Calu3 (cell line): Measurements from ENCODE around the gene SORBS1. TPM values are rescaled to one million over a fixed set of nuclear protein-coding genes. Genes with fewer than 3 reads are reported as not detected.

Experiments used
- BruUV-seq: library from RNA; stranded (reverse); fragments of 400-500 nt; replicated peaks from 2 replicates; lab custom pipeline; 2021; lab: Mats Ljungman, UMichigan
- CTCF ChIA-PET: fragments of 300-600 bp; sonication (Branson Sonifier 250); formaldehyde crosslinking; loops from one replicate; lab custom pipeline; 2022; ENCODE audit warnings: antibody characterized with exemption; lab: Charles Lee
- DNase-seq: peaks from one replicate; pipeline ENCODE4 v3.0.0; 2022
- H3K27ac Mint-ChIP-seq: one replicate; pipeline ENCODE4 v1.8.0; 2022; ENCODE audit warnings: mixed read lengths; ENCODE audit not compliant: unreplicated experiment
- H3K27me3 Mint-ChIP-seq: one replicate; pipeline ENCODE4 v1.8.0; 2022; ENCODE audit warnings: mixed read lengths; ENCODE audit not compliant: unreplicated experiment
- H3K36me3 Mint-ChIP-seq: one replicate; pipeline ENCODE4 v1.8.0; 2022; ENCODE audit warnings: mild to moderate bottlenecking, moderate library complexity, mixed read lengths; ENCODE audit not compliant: insufficient read depth, unreplicated experiment
- H3K4me1 Mint-ChIP-seq: one replicate; pipeline ENCODE4 v1.8.0; 2022; ENCODE audit warnings: mild to moderate bottlenecking, low read depth, mixed read lengths; ENCODE audit not compliant: unreplicated experiment
- H3K4me3 Mint-ChIP-seq: one replicate; pipeline ENCODE4 v1.8.0; 2022; ENCODE audit warnings: mild to moderate bottlenecking, low read depth, moderate library complexity, mixed read lengths; ENCODE audit not compliant: unreplicated experiment
- H3K9me3 Mint-ChIP-seq: one replicate; pipeline ENCODE4 v1.8.0; 2022; ENCODE audit warnings: low read depth, mixed read lengths; ENCODE audit not compliant: unreplicated experiment
- CTCF ChIP-seq: fragments of 200-600 bp; IDR thresholded peaks from one replicate; pipeline ENCODE4 v1.8.0; 2022; ENCODE audit warnings: antibody characterized with exemption; ENCODE audit not compliant: unreplicated experiment
- intact Hi-C: fragments of 100-400 bp; cut with micrococcal nuclease; formaldehyde crosslinking; loops from one replicate; pipeline ENCODE4 v1.10.0; 2022; ENCODE audit not compliant: unreplicated experiment
- total RNA-seq: library from RNA; stranded (reverse); gene quantifications from 2 replicates; pipeline ENCODE4 v1.2.3, GENCODE V29; 2022

The SORBS1 gene
- total RNA-seq, 1 experiment from 2014 or later, result 2.8 TPM

- no peaks in the 10 kb centered on the region for H3K27me3 Mint-ChIP-seq
- no peak for TF ChIP-seq CTCF
- H3K27ac Mint-ChIP-seq, result no peak overlapping the region
- intact Hi-C loops, result no loop called here
- H3K36me3 Mint-ChIP-seq, result no peaks in the 10 kb centered on the region
- H3K9me3 Mint-ChIP-seq, result no peaks in the 10 kb centered on the region
- no peak for DNase-seq
- CTCF ChIA-PET, result interaction anchor here (0.6 to 1.0 kb wide), 3 partner anchors 14 to 86 kb away, joined by 3 to 4 read pairs (median 3); no protein-coding TSS in a partner anchor
- BruUV-seq, result no TSS peak
- no peaks in the 10 kb centered on the region for H3K4me1 Mint-ChIP-seq
- no peak overlapping the region for H3K4me3 Mint-ChIP-seq
Measured at GRCh38 chr10:95459446-95460045, 101.6 kb downstream of the SORBS1 start.

- CTCF ChIA-PET, result interaction anchor here (0.6 to 1.0 kb wide), 3 partner anchors 13 to 85 kb away, joined by 3 to 4 read pairs (median 3); no protein-coding TSS in a partner anchor
- Mint-ChIP-seq H3K27ac (no peak overlapping the region), H3K4me3 (no peak overlapping the region)
Measured at GRCh38 chr10:95458871-95459270, 102.3 kb downstream of the SORBS1 start.

GRCh38 chr10:95458014-95458413, 103.2 kb downstream of the SORBS1 start:
- no peaks in the 10 kb centered on the region for H3K9me3 Mint-ChIP-seq
- H3K4me1 Mint-ChIP-seq, result no peaks in the 10 kb centered on the region
- intact Hi-C loops, result no loop called here
- BruUV-seq, result no TSS peak
- no peak for DNase-seq
- H3K27ac Mint-ChIP-seq, result no peak overlapping the region
- CTCF ChIA-PET, result no interaction called here
- no peaks in the 10 kb centered on the region for H3K27me3 Mint-ChIP-seq
- TF ChIP-seq CTCF, result no peak
- no peak overlapping the region for H3K4me3 Mint-ChIP-seq
- H3K36me3 Mint-ChIP-seq, result no peaks in the 10 kb centered on the region

More at GRCh38 chr10:95458871-95459270, 102.3 kb downstream of the SORBS1 start:
- Mint-ChIP-seq H3K9me3 (no peaks in the 10 kb centered on the region), H3K36me3 (no peaks in the 10 kb centered on the region), H3K27me3 (no peaks in the 10 kb centered on the region), H3K4me1 (no peaks in the 10 kb centered on the region)
- no peak for TF ChIP-seq CTCF
- no TSS peak for BruUV-seq
- intact Hi-C loops, result no loop called here
- no peak for DNase-seq

- Mint-ChIP-seq H3K4me3 (no peak overlapping the region), H3K36me3 (no peaks in the 10 kb centered on the region), H3K4me1 (no peaks in the 10 kb centered on the region), H3K27me3 (no peaks in the 10 kb centered on the region), H3K27ac (no peak overlapping the region), H3K9me3 (no peaks in the 10 kb centered on the region)
- intact Hi-C loops, result no loop called here
- TF ChIP-seq CTCF, result no peak
- CTCF ChIA-PET, result no interaction called here
- no TSS peak for BruUV-seq
- DNase-seq, result no peak
Measured at GRCh38 chr10:95457319-95457886, 103.8 kb downstream of the SORBS1 start.
